CD4-positive, alpha-beta T cell treated with Interleukin-1 beta for 1 hour (primary cell): ENCODE data around the gene FOSB.
A peak's percentile ranks its signal among the peaks of the same experiment; 100 is the strongest.
"Not testable (repeated sequence)": the region's sequence is repeated elsewhere in the genome, so short reads cannot be mapped to it uniquely, and the experiment has no call there.

ENCODE experiments used
- DNase-seq, 2 donors: peaks; one replicate each; pipeline ENCODE4 v3.0.0-alpha.2; 2020 to 2022

The FOSB gene

DNA sequence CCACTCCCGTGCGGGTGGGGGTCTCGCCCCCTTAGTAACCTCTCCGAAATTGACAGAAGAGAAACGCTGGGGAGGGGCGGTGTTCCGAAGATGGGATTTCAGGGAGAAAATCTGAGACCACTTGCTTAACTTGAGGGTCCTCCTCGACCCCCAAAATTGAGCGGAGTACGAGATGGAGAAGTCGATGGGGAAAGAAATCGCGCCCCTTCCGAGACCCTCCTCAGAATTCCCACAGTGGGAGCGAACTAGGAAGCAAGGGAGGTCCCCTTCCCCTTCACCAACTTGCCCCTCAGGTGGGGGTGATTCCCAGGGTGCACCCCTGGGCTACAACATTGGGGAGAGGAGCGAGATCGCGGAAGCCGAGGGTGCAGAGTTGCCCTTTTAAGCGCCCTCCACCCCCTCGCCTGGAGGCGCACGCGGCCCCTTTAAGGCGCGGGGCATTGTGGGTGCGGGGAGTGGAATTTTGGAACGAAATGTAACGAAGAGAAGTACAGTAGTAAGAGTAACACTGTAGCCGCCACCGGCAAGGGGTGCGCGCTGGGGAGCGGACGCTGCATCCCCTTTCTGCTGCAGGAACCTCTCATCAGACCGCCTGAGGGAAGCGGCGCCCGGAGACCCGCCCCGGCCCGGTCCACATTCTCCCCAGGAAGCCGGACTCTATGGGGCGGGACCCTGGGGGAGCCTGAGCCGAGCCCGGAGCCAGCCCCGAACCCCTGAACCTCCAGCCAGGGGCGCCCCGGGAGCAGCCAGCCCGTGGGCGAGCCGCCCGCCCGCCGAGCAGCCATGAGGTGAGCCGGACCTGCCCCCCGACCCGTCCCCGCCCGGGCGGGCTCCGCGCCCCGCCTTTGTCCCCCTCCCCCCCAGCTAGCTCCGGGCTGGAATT lies 39.4 kb downstream of the FOSB start, which contains the start of gene VASP:
TSS of gene VASP (plus strand) at position 491 of the 883 bp plus-strand sequence. CDS start at position 784, 293 bp downstream.
- peak; percentile 90 to 91 for DNase-seq

DNA sequence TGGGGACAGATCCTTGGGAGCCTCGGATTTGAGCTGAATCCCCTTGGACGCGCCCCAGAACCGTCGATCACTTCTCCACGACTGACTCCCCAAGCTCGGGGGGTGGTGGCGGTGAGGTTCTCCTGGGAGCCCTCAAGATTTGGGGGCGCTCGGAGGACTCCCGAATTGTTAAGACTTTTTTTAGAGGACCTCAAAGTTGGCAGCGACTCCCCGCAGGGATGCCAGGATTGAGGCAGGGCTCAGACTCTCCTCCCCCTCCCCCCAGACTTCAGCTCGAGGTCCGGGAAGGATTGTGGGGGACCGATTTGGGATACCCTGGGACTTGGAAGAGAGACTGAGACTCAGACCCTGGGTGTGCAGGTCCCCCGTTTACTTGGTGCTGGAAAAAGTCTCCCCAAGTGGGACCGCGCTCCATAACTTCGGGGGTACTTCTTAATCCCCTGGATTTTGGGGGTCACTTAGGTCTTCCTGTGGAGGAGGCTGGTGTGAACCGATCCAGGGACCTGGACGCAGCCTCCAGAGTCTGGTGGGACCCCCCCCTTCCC lies 40.1 kb downstream of the FOSB start:
- DNase-seq, result no peak

DNA sequence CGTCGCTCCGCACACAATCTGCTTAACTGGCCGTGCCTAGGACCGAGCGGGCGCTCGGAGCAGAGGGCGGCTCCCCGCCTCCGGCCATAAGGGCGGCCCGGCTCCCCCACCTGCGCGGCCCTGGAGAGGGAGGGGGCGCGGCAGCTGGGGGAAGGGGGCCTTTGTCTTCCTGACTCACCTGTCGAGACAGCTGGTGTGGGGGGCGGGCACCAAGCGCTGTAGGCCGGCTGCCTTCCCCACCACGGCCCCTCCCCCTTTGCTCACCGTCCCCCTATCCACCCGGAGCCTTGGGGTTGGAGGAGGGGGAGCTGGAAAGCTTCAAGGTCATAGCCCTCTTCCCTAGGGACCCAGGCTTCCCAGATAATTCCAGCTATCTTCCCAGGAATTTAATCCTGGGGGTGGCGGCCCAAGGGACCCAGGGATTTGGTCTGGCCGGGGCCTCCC lies 40.6 kb downstream of the FOSB start:
- peak; percentile 45 to 52 for DNase-seq

DNA sequence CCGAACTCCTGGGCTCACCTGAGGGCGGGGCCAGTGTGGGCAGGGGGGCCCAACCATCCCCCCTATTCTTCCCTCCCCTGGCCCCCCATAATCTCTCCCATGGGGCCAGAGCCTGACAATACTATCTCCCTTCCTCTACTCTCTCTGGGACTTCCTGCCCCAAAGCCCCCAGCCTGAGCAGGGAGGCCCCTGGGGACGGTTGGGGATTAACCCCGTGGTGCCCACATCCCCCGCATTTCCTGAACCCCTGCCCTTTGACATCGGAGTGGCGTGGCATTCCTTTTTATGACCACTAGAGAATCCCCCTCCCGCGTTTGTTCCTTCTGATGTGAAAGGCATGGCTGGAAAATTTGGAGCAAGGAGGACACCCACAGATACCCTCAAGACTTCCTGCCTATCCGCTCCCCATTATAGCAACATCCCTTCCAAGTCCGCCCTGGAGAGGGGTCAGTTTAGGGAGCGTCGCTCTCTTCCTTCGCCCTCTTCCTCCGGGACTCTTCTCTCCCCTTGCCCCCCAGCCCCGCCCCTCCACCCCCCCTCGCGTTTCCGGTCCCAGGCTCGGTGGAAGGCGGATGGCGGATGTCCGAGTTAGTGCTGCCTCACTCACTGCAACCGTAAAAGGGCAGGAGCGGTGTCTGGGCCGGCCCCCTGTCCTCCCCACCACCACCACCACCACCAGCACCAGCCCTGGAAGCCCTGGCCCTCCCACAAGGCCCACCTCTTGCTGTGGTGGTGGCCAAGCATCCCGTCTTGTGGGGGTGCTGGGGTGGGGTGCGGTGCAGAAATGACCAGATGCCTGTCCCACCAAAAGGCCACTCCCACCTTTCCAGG lies 41.3 kb downstream of the FOSB start:
- DNase-seq, result peak; percentile 54 to 57

DNA sequence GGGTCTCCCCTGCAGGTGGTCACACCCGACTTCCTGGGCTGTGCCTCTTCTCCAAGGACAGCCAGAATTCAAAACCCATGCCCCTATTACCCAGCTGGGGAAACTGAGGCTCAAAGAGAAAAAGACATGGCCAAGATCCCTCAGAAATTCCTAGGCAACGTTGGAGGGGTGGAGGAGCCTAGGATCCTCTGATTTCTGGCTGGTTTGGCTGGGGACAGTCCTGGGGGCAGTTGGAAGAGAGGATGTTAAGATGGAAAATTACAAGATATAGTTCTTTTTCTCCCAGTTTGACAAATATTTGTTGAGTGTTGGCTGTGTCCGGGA lies 41.9 kb downstream of the FOSB start:
- DNase-seq, result no peak

DNA sequence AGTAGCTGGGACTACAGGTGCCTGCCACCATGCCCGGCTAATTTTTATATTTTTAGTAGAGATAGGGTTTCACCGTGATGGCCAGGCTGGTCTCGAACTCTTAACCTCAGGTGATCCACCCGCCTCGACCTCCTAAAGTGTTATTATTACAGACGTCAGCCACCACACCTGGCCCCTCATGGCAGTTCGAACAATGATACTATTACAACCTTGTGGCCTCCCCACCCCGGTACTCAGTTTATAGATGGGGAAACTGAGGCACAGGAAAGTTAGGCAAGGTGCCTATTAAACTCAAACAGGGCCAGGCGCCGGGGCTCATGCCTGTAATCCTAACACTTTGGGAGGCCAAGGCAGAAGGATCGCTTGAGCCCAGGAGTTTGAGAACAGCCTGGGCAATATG lies 42.6 kb downstream of the FOSB start:
- not testable (repeated sequence) for DNase-seq

DNA sequence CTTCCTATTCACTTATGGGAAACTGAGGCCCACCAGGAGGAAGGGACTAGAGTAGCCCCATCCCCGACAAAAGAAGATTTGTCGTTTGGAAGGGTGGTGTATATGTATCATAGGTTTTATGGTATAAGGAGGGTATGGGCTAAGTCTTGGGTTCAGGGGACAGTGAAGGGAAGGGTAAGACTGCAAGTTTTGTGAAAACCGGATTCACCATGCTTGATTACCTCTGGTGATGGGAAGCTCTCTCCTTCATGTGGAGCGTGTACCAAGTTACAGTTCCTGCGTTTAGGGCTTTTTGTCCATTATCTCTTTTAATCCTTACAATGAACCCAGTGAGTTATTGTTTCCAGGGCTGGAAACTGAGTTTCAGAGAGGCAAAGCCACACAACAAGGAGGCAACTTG lies 43.3 kb downstream of the FOSB start:
- DNase-seq, result no peak

DNA sequence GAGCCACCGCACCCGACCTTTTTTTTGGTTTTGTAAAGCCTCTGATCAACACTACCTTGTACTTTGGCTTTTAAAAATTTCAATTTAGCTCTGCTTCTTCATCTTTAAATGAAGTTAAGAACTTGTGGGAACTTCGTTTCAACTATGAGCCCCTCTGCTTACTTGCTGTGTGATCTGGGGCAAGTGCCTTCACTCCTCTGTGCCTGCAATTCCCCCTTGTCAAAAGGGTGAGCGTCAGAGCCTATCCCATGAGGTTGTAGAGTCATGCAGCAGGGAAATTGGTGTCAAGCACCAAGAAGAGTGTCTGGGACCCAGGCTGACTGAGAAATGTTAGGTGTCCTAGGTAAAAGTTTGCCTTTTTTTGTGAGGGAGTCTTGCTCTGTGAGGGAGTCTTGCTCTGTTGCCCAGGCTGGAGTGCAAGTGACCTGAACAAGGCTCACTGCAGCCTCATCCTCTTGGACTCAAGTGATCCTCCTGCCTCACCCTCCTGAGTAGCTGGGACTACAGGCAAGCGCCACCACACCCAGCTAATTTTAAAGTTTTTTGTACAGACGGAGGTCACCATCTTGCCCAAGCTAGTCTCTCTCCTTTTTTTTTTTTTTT lies 45.2 kb downstream of the FOSB start:
- no peak for DNase-seq

DNA sequence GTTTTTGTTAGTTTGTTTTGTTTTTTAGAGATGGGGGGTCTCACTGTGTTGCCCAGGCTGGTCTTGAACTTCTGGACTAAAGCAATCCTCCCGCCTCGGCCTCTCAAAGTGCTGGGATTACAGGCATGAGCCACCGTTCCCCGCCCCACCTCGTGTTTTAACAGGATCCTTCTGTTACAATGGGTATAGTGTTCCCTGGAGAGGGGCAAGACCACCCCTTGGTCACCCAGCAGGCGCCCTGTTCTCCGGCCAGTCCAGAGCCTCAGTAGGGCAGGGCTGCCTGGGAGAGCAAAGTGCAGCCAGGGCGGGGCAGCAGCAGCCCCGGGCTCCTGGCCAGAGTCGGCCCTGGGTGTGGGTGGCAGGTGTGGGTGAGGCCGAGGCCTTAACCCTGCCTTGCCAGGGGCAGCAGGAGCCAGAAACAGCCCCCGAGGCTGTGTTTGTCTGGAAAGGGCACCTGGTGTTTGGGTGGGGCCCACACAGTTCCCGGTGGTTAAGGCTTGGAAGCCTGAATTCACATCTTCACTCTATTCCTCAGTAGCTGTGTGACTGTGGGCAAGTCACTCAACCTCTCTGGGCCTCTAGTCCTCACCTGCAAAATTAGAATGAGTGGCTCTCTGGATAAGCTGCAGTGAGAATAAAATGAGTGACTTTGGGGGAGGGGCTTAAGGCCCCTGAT lies 46.7 kb downstream of the FOSB start:
- DNase-seq, result no peak

DNA sequence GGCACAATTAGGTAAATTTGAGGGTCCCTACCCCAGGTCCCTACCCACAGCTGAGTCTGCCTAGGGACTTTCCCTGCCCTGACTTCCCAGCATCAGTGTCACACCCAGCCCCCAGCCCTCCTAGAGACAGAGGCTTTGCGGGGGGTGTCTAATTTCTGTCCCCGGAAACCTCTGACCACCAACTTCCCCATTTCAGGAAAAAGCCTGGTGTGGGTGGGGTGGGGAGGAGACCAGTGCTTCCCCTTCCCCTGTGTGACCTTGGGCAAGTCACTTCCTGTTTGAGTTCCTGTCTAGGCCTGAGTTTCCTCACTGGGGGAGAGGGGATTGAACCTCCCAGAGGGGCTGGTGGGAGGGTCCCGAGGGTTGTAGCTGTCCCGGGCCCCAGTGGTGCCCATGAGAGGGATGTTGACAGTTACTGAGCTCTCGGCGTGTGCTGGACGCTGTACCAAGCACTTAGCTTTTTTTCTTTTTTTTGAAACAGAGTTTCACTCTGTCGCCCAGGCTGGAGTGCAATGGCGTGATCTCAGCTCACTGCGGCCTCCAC lies 47.4 kb downstream of the FOSB start:
- DNase-seq, result peak; percentile 51 to 80

DNA sequence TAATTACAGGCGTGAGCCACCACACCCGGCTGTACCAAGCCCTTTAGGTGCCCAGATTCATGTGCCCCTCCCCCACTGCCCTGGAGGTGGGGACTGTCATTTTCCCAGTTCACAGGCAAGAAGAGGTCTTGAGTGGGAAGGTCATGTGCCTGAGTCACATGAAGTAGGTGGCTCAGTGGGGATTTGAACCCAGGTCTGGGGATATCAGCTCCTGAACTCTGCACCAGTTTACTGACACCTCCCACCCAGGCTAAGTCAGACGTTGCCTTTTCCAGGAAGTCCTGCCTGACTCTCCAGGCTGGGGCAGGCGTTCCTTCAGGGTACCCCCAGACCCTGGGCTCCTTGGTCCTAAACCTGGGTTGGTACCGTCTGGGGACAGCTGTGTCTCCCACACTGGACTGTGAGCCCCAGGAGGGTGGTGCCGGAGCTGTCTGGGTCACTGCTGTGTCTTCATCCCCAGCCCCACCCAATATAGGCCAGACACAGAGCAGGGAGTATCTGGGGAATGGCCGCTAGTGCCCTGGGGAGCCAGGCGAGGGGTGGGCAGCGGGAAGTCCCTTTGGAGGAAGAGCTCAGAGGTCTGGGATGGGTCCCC lies 48.1 kb downstream of the FOSB start:
- no peak for DNase-seq

DNA sequence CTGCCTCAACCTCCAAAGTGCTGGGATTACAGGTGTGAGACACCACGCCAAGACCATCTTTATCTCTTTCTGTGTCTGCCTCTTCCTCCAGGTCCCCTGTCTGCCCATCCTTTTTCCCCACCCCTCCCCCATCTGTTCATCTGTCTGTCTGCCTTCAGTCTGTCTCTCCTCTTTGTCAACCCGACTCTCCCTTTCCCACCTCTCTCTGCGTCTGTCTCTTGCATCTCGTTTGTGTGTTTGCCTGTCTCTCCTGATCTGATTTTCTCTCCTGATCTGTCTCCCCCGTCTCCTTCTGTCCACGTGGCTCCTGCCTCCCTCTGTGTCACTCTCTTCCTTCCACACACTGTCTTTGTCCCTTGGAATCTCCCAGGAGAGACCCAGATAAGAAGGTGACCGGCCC lies 49.4 kb downstream of the FOSB start:
- DNase-seq, result no peak

DNA sequence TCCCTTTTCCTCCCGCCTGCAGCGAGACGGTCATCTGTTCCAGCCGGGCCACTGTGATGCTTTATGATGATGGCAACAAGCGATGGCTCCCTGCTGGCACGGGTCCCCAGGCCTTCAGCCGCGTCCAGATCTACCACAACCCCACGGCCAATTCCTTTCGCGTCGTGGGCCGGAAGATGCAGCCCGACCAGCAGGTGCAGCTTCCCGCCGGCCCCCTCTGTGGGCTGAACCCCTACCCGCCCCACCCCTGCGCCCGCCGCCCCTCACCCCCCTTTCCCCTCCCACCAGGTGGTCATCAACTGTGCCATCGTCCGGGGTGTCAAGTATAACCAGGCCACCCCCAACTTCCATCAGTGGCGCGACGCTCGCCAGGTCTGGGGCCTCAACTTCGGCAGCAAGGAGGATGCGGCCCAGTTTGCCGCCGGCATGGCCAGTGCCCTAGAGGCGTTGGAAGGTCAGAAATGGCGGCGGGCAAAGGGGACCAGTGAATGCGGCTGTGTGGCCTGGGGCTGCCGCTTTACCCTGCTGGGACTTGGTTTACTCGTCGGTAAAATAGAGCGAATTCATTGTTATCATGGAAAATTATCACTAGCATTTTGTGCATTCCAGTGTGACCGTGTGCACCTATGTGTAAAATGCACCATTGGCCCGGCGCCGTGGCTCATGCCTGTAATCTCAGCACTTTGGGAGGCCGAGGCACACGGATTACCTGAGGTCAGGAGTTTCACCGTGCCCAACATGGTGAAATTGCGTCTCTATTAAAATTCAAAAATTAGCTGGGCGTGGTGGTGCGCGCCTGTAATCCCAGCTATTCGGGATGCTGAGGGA lies 50.1 kb downstream of the FOSB start:
- no peak for DNase-seq

DNA sequence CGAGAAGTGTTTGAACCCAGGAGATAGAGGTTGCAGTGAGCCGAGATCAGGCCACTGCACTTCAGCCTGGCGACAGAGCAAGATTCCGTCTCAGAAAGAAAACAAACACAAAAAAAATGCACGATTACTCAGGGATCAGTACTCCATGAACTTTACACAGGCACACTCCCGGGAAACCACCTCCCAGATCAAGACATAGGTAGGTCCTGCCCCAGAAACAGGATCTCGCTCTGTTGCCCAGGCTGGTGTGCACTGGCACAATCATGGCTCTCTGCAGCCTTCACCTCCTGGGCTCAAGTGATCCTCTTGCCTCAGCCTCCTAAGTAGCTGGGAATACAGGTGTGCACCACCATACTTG lies 50.7 kb downstream of the FOSB start:
- no peak for DNase-seq

DNA sequence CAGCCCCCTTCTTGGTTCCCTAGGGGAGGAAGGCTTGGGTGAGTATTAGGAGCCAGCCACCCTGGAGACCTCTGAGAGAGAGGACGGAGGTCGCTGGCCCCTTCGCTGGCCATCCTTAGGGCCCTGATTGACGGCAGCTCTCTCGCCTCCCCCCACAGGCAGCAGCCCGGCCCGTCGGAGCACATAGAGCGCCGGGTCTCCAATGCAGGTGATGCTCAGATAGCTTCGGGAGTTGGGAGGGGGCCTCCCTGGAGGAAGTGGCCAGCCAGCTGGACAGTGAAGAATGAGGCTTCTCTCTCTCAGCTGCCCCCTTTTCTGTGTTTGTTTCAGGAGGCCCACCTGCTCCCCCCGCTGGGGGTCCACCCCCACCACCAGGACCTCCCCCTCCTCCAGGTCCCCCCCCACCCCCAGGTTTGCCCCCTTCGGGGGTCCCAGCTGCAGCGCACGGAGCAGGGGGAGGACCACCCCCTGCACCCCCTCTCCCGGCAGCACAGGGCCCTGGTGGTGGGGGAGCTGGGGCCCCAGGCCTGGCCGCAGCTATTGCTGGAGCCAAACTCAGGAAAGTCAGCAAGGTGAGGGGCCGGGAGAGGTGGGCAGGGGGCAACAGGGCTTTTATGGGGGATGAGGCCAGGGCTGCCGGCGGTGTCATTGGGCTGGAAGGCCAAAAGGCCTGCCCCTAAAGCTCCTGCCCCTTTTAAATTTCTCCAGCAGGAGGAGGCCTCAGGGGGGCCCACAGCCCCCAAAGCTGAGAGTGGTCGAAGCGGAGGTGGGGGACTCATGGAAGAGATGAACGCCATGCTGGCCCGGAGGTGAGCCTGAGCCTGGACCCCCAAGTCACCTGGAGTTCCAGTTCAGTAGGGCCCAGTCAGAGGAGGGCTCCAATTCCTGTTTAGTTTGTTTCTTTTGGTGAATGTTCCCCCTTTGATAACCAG lies 54.5 kb downstream of the FOSB start:
- DNase-seq, result no peak

DNA sequence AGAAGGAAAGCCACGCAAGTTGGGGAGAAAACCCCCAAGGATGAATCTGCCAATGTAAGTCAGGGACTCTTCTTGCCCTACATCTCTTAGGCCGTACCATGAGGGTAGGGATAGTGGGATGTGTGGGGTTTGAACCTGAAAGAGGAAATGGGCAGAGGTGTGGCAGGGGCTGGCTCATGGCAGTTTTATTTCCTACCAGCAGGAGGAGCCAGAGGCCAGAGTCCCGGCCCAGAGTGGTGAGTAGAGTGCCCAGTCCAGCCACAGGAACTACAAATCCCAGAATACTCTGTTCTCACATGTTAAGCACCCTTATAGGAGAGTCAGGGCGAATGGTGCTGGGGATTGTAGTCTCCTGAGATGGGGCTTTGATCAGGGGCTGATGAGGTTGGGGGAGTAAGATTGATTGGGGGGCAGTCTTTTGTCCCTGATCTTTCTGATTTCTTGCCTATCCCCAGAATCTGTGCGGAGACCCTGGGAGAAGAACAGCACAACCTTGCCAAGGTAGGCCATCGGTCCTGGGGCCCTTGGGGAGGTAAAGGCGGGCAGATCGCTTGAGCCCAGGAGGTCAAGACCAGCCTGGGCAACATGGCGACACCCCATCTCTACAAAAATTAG lies 56.0 kb downstream of the FOSB start:
- DNase-seq, result peak; percentile 85 to 87

DNA sequence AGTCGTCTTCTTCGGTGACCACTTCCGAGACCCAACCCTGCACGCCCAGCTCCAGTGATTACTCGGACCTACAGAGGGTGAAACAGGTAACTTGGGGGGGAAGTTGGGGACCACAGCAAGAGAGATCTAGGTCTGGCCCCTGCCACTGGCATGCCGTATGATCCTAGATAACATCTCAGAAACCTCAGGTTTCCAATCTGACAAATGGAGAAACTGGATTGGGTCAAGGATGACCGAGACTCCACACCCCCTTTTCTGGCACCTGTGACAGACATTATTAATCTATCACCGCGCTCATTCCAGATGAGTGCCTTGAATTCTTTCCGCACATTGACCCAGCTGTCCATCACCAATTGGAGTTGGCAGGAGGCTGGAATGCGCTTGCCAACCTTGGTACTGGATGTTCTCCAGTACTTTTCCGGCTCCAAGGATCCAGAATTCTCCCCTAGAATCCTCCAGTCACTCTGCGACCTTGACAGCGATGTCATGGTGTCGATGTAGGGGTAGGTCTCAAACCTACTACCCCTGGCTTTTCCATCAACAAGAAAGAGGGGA lies 56.9 kb downstream of the FOSB start:
- DNase-seq, result no peak
